Astrocyte (in vitro differentiated cells and primary cell): Measurements from ENCODE around the gene AUTS2. TPM values are rescaled to one million over a fixed set of nuclear protein-coding genes. Genes with fewer than 3 reads are reported as not detected.

Experiments used
- DNase-seq: peaks from one replicate; pipeline ENCODE4 v3.0.0-alpha.2; 2010; ENCODE audit warnings: low read depth
- FAIRE-seq: peaks from 2 replicates; lab custom pipeline; 2011; peaks lifted over from hg19 to GRCh38; lab: Jason Lieb, UNC
- H2AFZ ChIP-seq: 2 replicates; pipeline ENCODE4 v1.6.0; 2012; ENCODE audit warnings: low read depth, low read length, inconsistent platforms
- H3K27ac ChIP-seq: 2 replicates; pipeline ENCODE4 v1.5.1; 2011; ENCODE audit warnings: low read depth, low read length, inconsistent platforms
- H3K27me3 ChIP-seq: 2 replicates; pipeline ENCODE4 v1.6.0; 2011; ENCODE audit warnings: low read length, inconsistent platforms; ENCODE audit not compliant: insufficient read depth
- H3K36me3 ChIP-seq: 2 replicates; pipeline ENCODE4 v1.5.1; 2011; ENCODE audit warnings: low read length, inconsistent platforms; ENCODE audit not compliant: insufficient read depth
- H3K4me1 ChIP-seq: 2 replicates; pipeline ENCODE4 v1.5.1; 2011; ENCODE audit warnings: low read length, inconsistent platforms; ENCODE audit not compliant: insufficient read depth
- H3K4me2 ChIP-seq: 2 replicates; pipeline ENCODE4 v1.6.0; 2012; ENCODE audit warnings: low read length, inconsistent platforms
- H3K4me3 ChIP-seq: 2 replicates; pipeline ENCODE4 v1.5.1; 2011; ENCODE audit warnings: low read depth, mild to moderate bottlenecking, low read length, inconsistent platforms; ENCODE audit not compliant: insufficient read depth
- H3K79me2 ChIP-seq: 2 replicates; pipeline ENCODE4 v1.6.0; 2012; ENCODE audit warnings: mild to moderate bottlenecking, low read length, inconsistent platforms; ENCODE audit not compliant: insufficient read depth
- H3K9ac ChIP-seq: 2 replicates; pipeline ENCODE4 v1.6.0; 2012; ENCODE audit warnings: mild to moderate bottlenecking, low read length, inconsistent platforms
- H3K9me3 ChIP-seq: 2 replicates; pipeline ENCODE4 v1.5.1; 2012; ENCODE audit warnings: low read depth, mild to moderate bottlenecking, low read length, inconsistent platforms; ENCODE audit not compliant: insufficient read depth
- H4K20me1 ChIP-seq: 2 replicates; pipeline ENCODE4 v1.6.0; 2012; ENCODE audit warnings: low read length, inconsistent platforms; ENCODE audit not compliant: insufficient read depth
- H3K27ac Mint-ChIP-seq: one replicate; pipeline ENCODE4 v1.8.0; 2021; ENCODE audit warnings: mild to moderate bottlenecking, mixed read lengths; ENCODE audit not compliant: unreplicated experiment
- H3K27me3 Mint-ChIP-seq: one replicate; pipeline ENCODE4 v1.8.0; 2021; ENCODE audit warnings: low read depth, mixed read lengths; ENCODE audit not compliant: unreplicated experiment
- H3K36me3 Mint-ChIP-seq: one replicate; pipeline ENCODE4 v1.8.0; 2021; ENCODE audit warnings: low read depth, mixed read lengths; ENCODE audit not compliant: unreplicated experiment
- H3K4me1 Mint-ChIP-seq: one replicate; pipeline ENCODE4 v1.8.0; 2021; ENCODE audit warnings: low read depth, mixed read lengths; ENCODE audit not compliant: unreplicated experiment
- H3K4me3 Mint-ChIP-seq: one replicate; pipeline ENCODE4 v1.8.0; 2021; ENCODE audit warnings: mild to moderate bottlenecking, moderate library complexity, mixed read lengths; ENCODE audit not compliant: unreplicated experiment
- H3K9me3 Mint-ChIP-seq: one replicate; pipeline ENCODE4 v1.8.0; 2021; ENCODE audit warnings: mild to moderate bottlenecking, mixed read lengths; ENCODE audit not compliant: unreplicated experiment
- CTCF ChIP-seq: IDR thresholded peaks from 2 replicates; pipeline ENCODE4 v1.5.1; 2011; ENCODE audit warnings: low read depth, mild to moderate bottlenecking, inconsistent platforms, low read length, moderate library complexity; ENCODE audit not compliant: insufficient read depth
- EZH2 ChIP-seq: IDR thresholded peaks from 2 replicates; pipeline ENCODE4 v1.6.1; 2012; ENCODE audit warnings: mild to moderate bottlenecking, low read length, inconsistent platforms; ENCODE audit not compliant: insufficient read depth
- total RNA-seq: library from RNA; stranded (reverse); gene quantifications from 2 replicates; pipeline ENCODE4 v1.2.1, GENCODE V29; 2021

Gene AUTS2
- total RNA-seq, 1 donor from 2014 or later = 73.2 TPM

GRCh38 chr7:69656077-69656476 lies 57.8 kb downstream of the AUTS2 start:
- no peak overlapping the region for H3K27ac Mint-ChIP-seq
- Histone ChIP-seq H3K4me1 (peaks cover 7% of the 10 kb centered on the region), H3K4me2 (no peak overlapping the region), H3K9ac (no peak overlapping the region), H4K20me1 (peaks cover 80% of the 10 kb centered on the region), H3K27me3 (no peaks in the 10 kb centered on the region), H3K9me3 (no peaks in the 10 kb centered on the region), H2AFZ (no peak overlapping the region), H3K36me3 (no peaks in the 10 kb centered on the region), H3K27ac (no peak overlapping the region), H3K4me3 (no peak overlapping the region), H3K79me2 (peaks cover 33% of the 10 kb centered on the region)
- no peak for TF ChIP-seq EZH2
- TF ChIP-seq CTCF = no peak
- no peaks in the 10 kb centered on the region for H3K9me3 Mint-ChIP-seq
- no peak for DNase-seq
- H3K4me1 Mint-ChIP-seq = peaks cover 42% of the 10 kb centered on the region
- no peak overlapping the region for H3K4me3 Mint-ChIP-seq
- FAIRE-seq = no peak
- H3K36me3 Mint-ChIP-seq = no peaks in the 10 kb centered on the region
- H3K27me3 Mint-ChIP-seq = no peaks in the 10 kb centered on the region

DNA sequence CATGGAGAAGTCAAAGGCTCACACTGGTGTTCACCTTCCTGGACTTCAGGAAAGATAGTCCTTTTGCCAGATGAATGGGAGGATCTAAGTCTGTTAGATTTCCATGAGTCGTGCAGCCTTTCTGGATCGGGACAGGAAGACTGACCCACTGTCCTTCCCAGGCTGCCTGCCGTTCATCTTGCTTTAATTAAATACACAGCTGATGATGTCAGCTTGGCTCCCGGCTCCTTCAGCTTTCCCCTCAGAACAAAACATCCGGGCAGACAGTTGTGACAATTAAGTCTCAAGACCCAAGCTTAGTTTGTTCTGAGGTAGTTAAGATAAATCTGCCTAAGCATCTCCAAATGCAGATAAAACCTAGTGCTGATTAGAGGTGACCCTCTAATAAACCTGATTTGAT lies 58.6 kb downstream of the AUTS2 start:
- no peaks in the 10 kb centered on the region for H3K36me3 Mint-ChIP-seq
- H3K27ac ChIP-seq = no peak overlapping the region
- DNase-seq (peak; percentile 40), FAIRE-seq (no peak)
- no peaks in the 10 kb centered on the region for H3K27me3 Mint-ChIP-seq
- H3K4me1 Mint-ChIP-seq = peaks cover 38% of the 10 kb centered on the region
- TF ChIP-seq CTCF (no peak), EZH2 (no peak)
- H3K4me3 ChIP-seq = no peak overlapping the region
- peak overlapping the region; percentile 46 for H3K4me2 ChIP-seq
- no peaks in the 10 kb centered on the region for H3K9me3 ChIP-seq
- no peak overlapping the region for H3K9ac ChIP-seq
- no peak overlapping the region for H3K4me3 Mint-ChIP-seq
- H3K9me3 Mint-ChIP-seq = no peaks in the 10 kb centered on the region
- peak overlapping the region; percentile 77 for H3K27ac Mint-ChIP-seq
- peaks cover 33% of the 10 kb centered on the region for H3K79me2 ChIP-seq
- no peaks in the 10 kb centered on the region for H3K36me3 ChIP-seq
- H3K27me3 ChIP-seq = no peaks in the 10 kb centered on the region
- H4K20me1 ChIP-seq = peaks cover 79% of the 10 kb centered on the region
- H2AFZ ChIP-seq = no peak overlapping the region
- peaks cover 7% of the 10 kb centered on the region for H3K4me1 ChIP-seq

- Histone ChIP-seq H3K36me3 (no peaks in the 10 kb centered on the region), H3K4me1 (peaks cover 7% of the 10 kb centered on the region), H3K27ac (no peak overlapping the region), H4K20me1 (peaks cover 79% of the 10 kb centered on the region), H3K4me2 (peak overlapping the region; percentile 46), H3K9me3 (no peaks in the 10 kb centered on the region), H3K4me3 (no peak overlapping the region), H2AFZ (no peak overlapping the region), H3K79me2 (peaks cover 32% of the 10 kb centered on the region), H3K27me3 (no peaks in the 10 kb centered on the region), H3K9ac (no peak overlapping the region)
- FAIRE-seq = no peak
- H3K4me1 Mint-ChIP-seq = peaks cover 38% of the 10 kb centered on the region
- TF ChIP-seq EZH2 (no peak), CTCF (no peak)
- H3K27ac Mint-ChIP-seq = peak overlapping the region; percentile 89
- DNase-seq = no peak
- H3K4me3 Mint-ChIP-seq = no peak overlapping the region
- no peaks in the 10 kb centered on the region for H3K36me3 Mint-ChIP-seq
- H3K9me3 Mint-ChIP-seq = no peaks in the 10 kb centered on the region
- no peaks in the 10 kb centered on the region for H3K27me3 Mint-ChIP-seq
These were observed 59.1 kb downstream of the AUTS2 start for GRCh38 chr7:69657331-69657730.
